ENCODE results near the gene MBOAT1. TPM values are rescaled to one million over a fixed set of nuclear protein-coding genes. Genes with fewer than 3 reads are reported as not detected.

The MBOAT1 gene, protein sequence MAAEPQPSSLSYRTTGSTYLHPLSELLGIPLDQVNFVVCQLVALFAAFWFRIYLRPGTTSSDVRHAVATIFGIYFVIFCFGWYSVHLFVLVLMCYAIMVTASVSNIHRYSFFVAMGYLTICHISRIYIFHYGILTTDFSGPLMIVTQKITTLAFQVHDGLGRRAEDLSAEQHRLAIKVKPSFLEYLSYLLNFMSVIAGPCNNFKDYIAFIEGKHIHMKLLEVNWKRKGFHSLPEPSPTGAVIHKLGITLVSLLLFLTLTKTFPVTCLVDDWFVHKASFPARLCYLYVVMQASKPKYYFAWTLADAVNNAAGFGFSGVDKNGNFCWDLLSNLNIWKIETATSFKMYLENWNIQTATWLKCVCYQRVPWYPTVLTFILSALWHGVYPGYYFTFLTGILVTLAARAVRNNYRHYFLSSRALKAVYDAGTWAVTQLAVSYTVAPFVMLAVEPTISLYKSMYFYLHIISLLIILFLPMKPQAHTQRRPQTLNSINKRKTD
- total RNA-seq (2022; extraction: Qiagen RNA extraction; ENCODE audit: low read depth), result 2.5 to 3.6 TPM (median 3.0 TPM) in 5 replicates

GRCh38 chr6:20212392-20213111, at the start of gene MBOAT1:
Gene MBOAT1 (minus strand): TSS chr6:20212469. CDS start chr6:20212234, 235 bp downstream.

Other genes with a start within 250 kb of the MBOAT1 start
- gene E2F3, start 189.4 kb upstream of the MBOAT1 start, total RNA-seq (2022; extraction: Qiagen RNA extraction; ENCODE audit: low read depth), result 9.1 to 14.3 TPM (median 13.0 TPM) in 5 replicates

All from A549 treated with RU486 at 1 μM for 4 hours (cell line).